ENCODE results near the gene MAPT.

GRCh38 chr17:45906237-45906636 is 11.9 kb downstream of the MAPT start:
- no peak for TF ChIP-seq POLR2A (IDR thresholded peaks at IDR 0.05)
- TF ChIP-seq CTCF (IDR thresholded peaks at IDR 0.05) = no peak
- TF ChIP-seq POLR2AphosphoS5 (IDR thresholded peaks at IDR 0.05) = no peak
- no peak for TF ChIP-seq EP300 (IDR thresholded peaks at IDR 0.05; ENCODE audit: low read depth)
